ENCODE data around the gene DDIT4. TPM values are rescaled to one million over a fixed set of nuclear protein-coding genes. Genes with fewer than 3 reads are reported as not detected.
A peak's percentile ranks its signal among the peaks of the same experiment; 100 is the strongest.

DDIT4 gene
- total and polyA plus RNA-seq, 9 of the 15 experiments (the other 6 are each of a cell fraction or from before 2014, with no cell fraction given) = 8.2 to 675 (median 159) TPM

DNA sequence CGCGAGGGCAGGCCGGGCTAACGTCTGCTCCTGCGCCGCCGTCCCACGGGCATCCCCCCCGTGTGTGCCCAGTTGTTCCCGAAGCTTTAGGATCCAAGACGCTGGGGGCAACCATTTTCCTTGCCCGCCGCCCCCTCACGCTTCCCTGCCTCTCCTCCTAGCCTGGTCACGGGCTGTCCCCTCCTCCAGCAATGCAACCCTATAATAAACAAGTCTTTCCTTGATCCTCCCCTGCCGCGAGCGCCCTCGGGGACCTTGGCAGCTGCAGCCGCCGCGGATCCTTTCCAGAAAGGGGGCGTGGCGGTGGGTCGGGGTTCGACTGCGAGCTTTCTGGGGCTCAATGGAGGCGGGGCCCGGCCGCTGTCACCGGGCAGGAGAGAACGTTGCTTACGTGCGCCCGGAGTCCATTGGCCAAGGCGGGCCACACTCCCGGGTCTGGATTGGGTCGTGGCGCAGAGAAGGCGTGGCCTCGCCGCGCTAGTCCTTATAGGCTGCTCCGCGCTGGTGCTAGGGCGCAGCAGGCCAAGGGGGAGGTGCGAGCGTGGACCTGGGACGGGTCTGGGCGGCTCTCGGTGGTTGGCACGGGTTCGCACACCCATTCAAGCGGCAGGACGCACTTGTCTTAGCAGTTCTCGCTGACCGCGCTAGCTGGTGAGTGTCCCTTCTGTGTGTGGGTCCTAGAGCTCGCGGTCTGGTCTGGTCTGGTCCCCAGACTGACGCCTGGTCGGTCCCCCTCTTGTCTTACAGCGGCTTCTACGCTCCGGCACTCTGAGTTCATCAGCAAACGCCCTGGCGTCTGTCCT, at the start of gene DDIT4 (continued):
- TF ChIP-seq, protein P1, sequence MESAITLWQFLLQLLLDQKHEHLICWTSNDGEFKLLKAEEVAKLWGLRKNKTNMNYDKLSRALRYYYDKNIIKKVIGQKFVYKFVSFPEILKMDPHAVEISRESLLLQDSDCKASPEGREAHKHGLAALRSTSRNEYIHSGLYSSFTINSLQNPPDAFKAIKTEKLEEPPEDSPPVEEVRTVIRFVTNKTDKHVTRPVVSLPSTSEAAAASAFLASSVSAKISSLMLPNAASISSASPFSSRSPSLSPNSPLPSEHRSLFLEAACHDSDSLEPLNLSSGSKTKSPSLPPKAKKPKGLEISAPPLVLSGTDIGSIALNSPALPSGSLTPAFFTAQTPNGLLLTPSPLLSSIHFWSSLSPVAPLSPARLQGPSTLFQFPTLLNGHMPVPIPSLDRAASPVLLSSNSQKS (CRISPR knock-in tag; IDR thresholded peaks at IDR 0.05) = peak; percentile 38
- TF ChIP-seq ZBED1 (IDR thresholded peaks at IDR 0.05) (peak; percentile 96), FOSL1 (tag; conservative IDR thresholded peaks at IDR 0.05) (no peak), DLX4 (CRISPR knock-in tag; IDR thresholded peaks at IDR 0.05) (no peak), ZNF324 (CRISPR knock-in tag; IDR thresholded peaks at IDR 0.05) (peak; percentile 35), KHSRP (IDR thresholded peaks at IDR 0.05) (no peak; the same call in 1 of the 2 replicates), ZNF77 (CRISPR knock-in tag; IDR thresholded peaks at IDR 0.05) (peak; percentile 89), ARID1B (IDR thresholded peaks at IDR 0.05) (no peak), TBP (optimal IDR thresholded peaks at IDR 0.05; ENCODE audit: low read depth, low read length) (peak; percentile 99), HNRNPL (IDR thresholded peaks at IDR 0.05; ENCODE audit: low read depth, low read length) (peak; percentile 83; the same call in 1 of the 2 replicates), MTA2 (IDR thresholded peaks at IDR 0.05; ENCODE audit: low read depth) (no peak), SNIP1 (IDR thresholded peaks at IDR 0.05; ENCODE audit: low read depth) (no peak), RFX7 (CRISPR knock-in tag; IDR thresholded peaks at IDR 0.05) (0 out of 2 replicates have a peak, but pooled peaks have one; percentile 51), NFE2L1 (tag; IDR thresholded peaks at IDR 0.05; ENCODE audit: borderline replicate concordance, low read depth) (no peak), ZC3H11A (IDR thresholded peaks at IDR 0.05; ENCODE audit: low read depth, low read length) (no peak), ZNF384 (IDR thresholded peaks at IDR 0.05; ENCODE audit: low read depth, low read length) (0 out of 2 replicates have a peak, but pooled peaks have one; percentile 3), HLTF (IDR thresholded peaks at IDR 0.05) (peak; percentile 96; the same call in 1 of the 2 replicates), DACH1 (IDR thresholded peaks at IDR 0.05; ENCODE audit: partially characterized antibody) (no peak), CC2D1A (IDR thresholded peaks at IDR 0.05) (peak; percentile 33; the same call in 1 of the 2 replicates), ZFX (CRISPR knock-in tag; IDR thresholded peaks at IDR 0.05) (no peak), ATF1 (CRISPR knock-in tag; IDR thresholded peaks at IDR 0.05) (peak; percentile 10; the same call in 1 of the 2 replicates), ATF1 (tag; IDR thresholded peaks at IDR 0.05) (peak; percentile 89)
- TF ChIP-seq, protein P2, sequence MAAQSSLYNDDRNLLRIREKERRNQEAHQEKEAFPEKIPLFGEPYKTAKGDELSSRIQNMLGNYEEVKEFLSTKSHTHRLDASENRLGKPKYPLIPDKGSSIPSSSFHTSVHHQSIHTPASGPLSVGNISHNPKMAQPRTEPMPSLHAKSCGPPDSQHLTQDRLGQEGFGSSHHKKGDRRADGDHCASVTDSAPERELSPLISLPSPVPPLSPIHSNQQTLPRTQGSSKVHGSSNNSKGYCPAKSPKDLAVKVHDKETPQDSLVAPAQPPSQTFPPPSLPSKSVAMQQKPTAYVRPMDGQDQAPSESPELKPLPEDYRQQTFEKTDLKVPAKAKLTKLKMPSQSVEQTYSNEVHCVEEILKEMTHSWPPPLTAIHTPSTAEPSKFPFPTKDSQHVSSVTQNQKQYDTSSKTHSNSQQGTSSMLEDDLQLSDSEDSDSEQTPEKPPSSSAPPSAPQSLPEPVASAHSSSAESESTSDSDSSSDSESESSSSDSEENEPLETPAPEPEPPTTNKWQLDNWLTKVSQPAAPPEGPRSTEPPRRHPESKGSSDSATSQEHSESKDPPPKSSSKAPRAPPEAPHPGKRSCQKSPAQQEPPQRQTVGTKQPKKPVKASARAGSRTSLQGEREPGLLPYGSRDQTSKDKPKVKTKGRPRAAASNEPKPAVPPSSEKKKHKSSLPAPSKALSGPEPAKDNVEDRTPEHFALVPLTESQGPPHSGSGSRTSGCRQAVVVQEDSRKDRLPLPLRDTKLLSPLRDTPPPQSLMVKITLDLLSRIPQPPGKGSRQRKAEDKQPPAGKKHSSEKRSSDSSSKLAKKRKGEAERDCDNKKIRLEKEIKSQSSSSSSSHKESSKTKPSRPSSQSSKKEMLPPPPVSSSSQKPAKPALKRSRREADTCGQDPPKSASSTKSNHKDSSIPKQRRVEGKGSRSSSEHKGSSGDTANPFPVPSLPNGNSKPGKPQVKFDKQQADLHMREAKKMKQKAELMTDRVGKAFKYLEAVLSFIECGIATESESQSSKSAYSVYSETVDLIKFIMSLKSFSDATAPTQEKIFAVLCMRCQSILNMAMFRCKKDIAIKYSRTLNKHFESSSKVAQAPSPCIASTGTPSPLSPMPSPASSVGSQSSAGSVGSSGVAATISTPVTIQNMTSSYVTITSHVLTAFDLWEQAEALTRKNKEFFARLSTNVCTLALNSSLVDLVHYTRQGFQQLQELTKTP (IDR thresholded peaks at IDR 0.05; ENCODE audit: low read depth in 1 of 2, partially characterized antibody in 2 of 2) = peak; percentile 92 to 99
- TF ChIP-seq, protein P3, sequence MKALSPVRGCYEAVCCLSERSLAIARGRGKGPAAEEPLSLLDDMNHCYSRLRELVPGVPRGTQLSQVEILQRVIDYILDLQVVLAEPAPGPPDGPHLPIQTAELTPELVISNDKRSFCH (CRISPR knock-in tag; IDR thresholded peaks at IDR 0.05) = no peak
- TF ChIP-seq, protein P3 (tag; IDR thresholded peaks at IDR 0.05) = peak; percentile 87
